HT-29 (cell line): ENCODE data around the gene SLIT3. TPM values are rescaled to one million over a fixed set of nuclear protein-coding genes. Genes with fewer than 3 reads are reported as not detected.
A peak's percentile ranks its signal among the peaks of the same experiment; 100 is the strongest.

Source experiments
- DNase-seq: peaks from one replicate; pipeline ENCODE4 v3.0.0-alpha.2; 2015; ENCODE audit warnings: low spot score
- total RNA-seq: library from RNA; depleted of rRNA; stranded (reverse); fragments of >200 nt; shearing (Covaris generic); gene quantifications from 2 replicates; pipeline ENCODE4 v1.2.3, GENCODE V29; 2014

Gene SLIT3
- total RNA-seq, 1 experiment from 2014 or later = not detected

- no peak for DNase-seq
Observed at GRCh38 chr5:168676501-168676900, 624.4 kb downstream of the SLIT3 start.

GRCh38 chr5:168675883-168676408 lies 625.0 kb downstream of the SLIT3 start:
- DNase-seq = no peak

GRCh38 chr5:168674893-168675482 lies 626.0 kb downstream of the SLIT3 start:
- no peak for DNase-seq

GRCh38 chr5:168672888-168673287 lies 628.1 kb downstream of the SLIT3 start:
- DNase-seq = no peak

GRCh38 chr5:168672016-168672415 lies 628.9 kb downstream of the SLIT3 start:
- DNase-seq = no peak

GRCh38 chr5:168670881-168671575 lies 629.9 kb downstream of the SLIT3 start:
- no peak for DNase-seq

GRCh38 chr5:168669668-168670378 lies 631.1 kb downstream of the SLIT3 start:
- DNase-seq = no peak

GRCh38 chr5:168669156-168669555 lies 631.8 kb downstream of the SLIT3 start:
- DNase-seq = no peak

- DNase-seq = no peak
Observed at GRCh38 chr5:168668078-168668477, 632.9 kb downstream of the SLIT3 start.

- no peak for DNase-seq
Observed at GRCh38 chr5:168667301-168667840, 633.6 kb downstream of the SLIT3 start.

- DNase-seq = no peak
Observed at GRCh38 chr5:168666356-168666755, 634.6 kb downstream of the SLIT3 start.

- no peak for DNase-seq
Observed at GRCh38 chr5:168663276-168664004, 637.5 kb downstream of the SLIT3 start.

- no peak for DNase-seq
Observed at GRCh38 chr5:168661593-168662485, 639.1 kb downstream of the SLIT3 start.

GRCh38 chr5:168660691-168661090 lies 640.2 kb downstream of the SLIT3 start:
- no peak for DNase-seq

- DNase-seq = peak; percentile 60
Observed at GRCh38 chr5:168659286-168659847, 641.6 kb downstream of the SLIT3 start.

GRCh38 chr5:168658394-168658793 lies 642.5 kb downstream of the SLIT3 start:
- DNase-seq = no peak

- peak; percentile 95 for DNase-seq
Observed at GRCh38 chr5:168656633-168657032, 644.3 kb downstream of the SLIT3 start.

GRCh38 chr5:168655316-168655715 lies 645.6 kb downstream of the SLIT3 start:
- no peak for DNase-seq

- DNase-seq = no peak
Observed at GRCh38 chr5:168654211-168654721, 646.7 kb downstream of the SLIT3 start.

- DNase-seq = no peak
Observed at GRCh38 chr5:168653626-168654025, 647.3 kb downstream of the SLIT3 start.
